Measurements from ENCODE around the gene CPTP.
A peak's percentile ranks its signal among the peaks of the same experiment; 100 is the strongest.

The CPTP gene

GRCh38 chr1:1351511-1352427, 27.2 kb downstream of the CPTP start:
- TF ChIP-seq CTCF (conservative IDR thresholded peaks at IDR 0.05) = no peak
- peak overlapping the region; percentile 32; the same call in 1 of the 2 replicates for H3K27ac ChIP-seq

- peak overlapping the region; percentile 64 for H3K27ac ChIP-seq
- TF ChIP-seq CTCF (conservative IDR thresholded peaks at IDR 0.05) = no peak
Measured at GRCh38 chr1:1352786-1353388, 28.3 kb downstream of the CPTP start.

- no peak for TF ChIP-seq CTCF (conservative IDR thresholded peaks at IDR 0.05)
- H3K27ac ChIP-seq = peak overlapping the region; percentile 64
Measured at GRCh38 chr1:1353389-1354151, 29.0 kb downstream of the CPTP start.

- no peak for TF ChIP-seq CTCF (conservative IDR thresholded peaks at IDR 0.05)
- peak overlapping the region; percentile 64 for H3K27ac ChIP-seq
Measured at GRCh38 chr1:1354271-1355247, 30.0 kb downstream of the CPTP start.

- TF ChIP-seq CTCF (conservative IDR thresholded peaks at IDR 0.05) = no peak
- no peak overlapping the region for H3K27ac ChIP-seq
Measured at GRCh38 chr1:1355416-1355815, 30.8 kb downstream of the CPTP start.

GRCh38 chr1:1356166-1356795, 31.7 kb downstream of the CPTP start:
- H3K27ac ChIP-seq = no peak overlapping the region
- TF ChIP-seq CTCF (conservative IDR thresholded peaks at IDR 0.05) = no peak
